Measurements from ENCODE around the gene XG.
"Not testable (repeated sequence)": the region's sequence is repeated elsewhere in the genome, so short reads cannot be mapped to it uniquely, and the experiment has no call there.

The XG gene

GRCh38 chrX:2781698-2782097 is 29.9 kb downstream of the XG start:
- no peak for DNase-seq

GRCh38 chrX:2782171-2782570 is 30.3 kb downstream of the XG start:
- no peak for DNase-seq

- DNase-seq: no peak
Observed at GRCh38 chrX:2782778-2783177, 30.9 kb downstream of the XG start.

GRCh38 chrX:2784026-2784425 is 32.2 kb downstream of the XG start:
- no peak for DNase-seq

- no peak for DNase-seq
Observed at GRCh38 chrX:2785538-2785937, 33.7 kb downstream of the XG start.

GRCh38 chrX:2788980-2789379 is 37.1 kb downstream of the XG start:
- DNase-seq: no peak

- DNase-seq: no peak
Observed at GRCh38 chrX:2789569-2789968, 37.7 kb downstream of the XG start.

- no peak for DNase-seq
Observed at GRCh38 chrX:2793752-2794151, 41.9 kb downstream of the XG start.

GRCh38 chrX:2794336-2794735 is 42.5 kb downstream of the XG start:
- DNase-seq: no peak

GRCh38 chrX:2796808-2797207 is 45.0 kb downstream of the XG start:
- not testable (repeated sequence) for DNase-seq

- no peak for DNase-seq
Observed at GRCh38 chrX:2799369-2799768, 47.5 kb downstream of the XG start.

GRCh38 chrX:2799980-2800379 is 48.1 kb downstream of the XG start:
- not testable (repeated sequence) for DNase-seq

- no peak for DNase-seq
Observed at GRCh38 chrX:2801223-2801622, 49.4 kb downstream of the XG start.

- DNase-seq: not testable (repeated sequence)
Observed at GRCh38 chrX:2802376-2803090, 50.7 kb downstream of the XG start.

- DNase-seq: not testable (repeated sequence)
Observed at GRCh38 chrX:2803486-2803885, 51.6 kb downstream of the XG start.

GRCh38 chrX:2804106-2804843 is 52.4 kb downstream of the XG start:
- not testable (repeated sequence) for DNase-seq

GRCh38 chrX:2804858-2805257 is 53.0 kb downstream of the XG start:
- not testable (repeated sequence) for DNase-seq

GRCh38 chrX:2811271-2811670 is 59.4 kb downstream of the XG start:
- DNase-seq: no peak

GRCh38 chrX:2812161-2812907 is 60.5 kb downstream of the XG start:
- peak; percentile 19 for DNase-seq

GRCh38 chrX:2817036-2817435 is 65.2 kb downstream of the XG start:
- DNase-seq: no peak

GRCh38 chrX:2819345-2820135 is 67.7 kb downstream of the XG start:
- DNase-seq: no peak

- DNase-seq: no peak
Observed at GRCh38 chrX:2820136-2820771, 68.4 kb downstream of the XG start.
